HG03045 (cell line): ENCODE results near the gene BAAT.
A peak's percentile ranks its signal among the peaks of the same experiment; 100 is the strongest.

ENCODE experiments used
- ATAC-seq: cut with Tn5 transposase; IDR thresholded peaks from one replicate; pipeline ENCODE4 v1.9.1; 2021; ENCODE audit warnings: mild to moderate bottlenecking, moderate library complexity; ENCODE audit not compliant: unreplicated experiment

BAAT gene

GRCh38 chr9:101398930-101399642 lies 14.3 kb upstream of the BAAT start:
- peak; percentile 1 for ATAC-seq

GRCh38 chr9:101398068-101398929 lies 13.5 kb upstream of the BAAT start, which contains the start of the genes MRPL50 and ZNF189:
TSS of gene MRPL50 (minus strand) at chr9:101398618. CDS start at chr9:101398592, 26 bp downstream.
TSS of gene ZNF189 (plus strand) at chr9:101398851. CDS start at chr9:101399157, 306 bp downstream.
- peak; percentile 99 for ATAC-seq

- no peak for ATAC-seq
These were observed 12.9 kb upstream of the BAAT start for GRCh38 chr9:101397746-101398067.

- no peak for ATAC-seq
These were observed 9.9 kb upstream of the BAAT start for GRCh38 chr9:101394687-101395086.

- ATAC-seq, result no peak
These were observed 8.3 kb upstream of the BAAT start for GRCh38 chr9:101393135-101393534.

GRCh38 chr9:101388507-101388993 lies 3.7 kb upstream of the BAAT start:
- ATAC-seq, result no peak

GRCh38 chr9:101387871-101388506 lies 3.2 kb upstream of the BAAT start:
- ATAC-seq, result no peak

GRCh38 chr9:101383361-101383760 lies 1.4 kb downstream of the BAAT start:
- no peak for ATAC-seq

- no peak for ATAC-seq
These were observed 2.9 kb downstream of the BAAT start for GRCh38 chr9:101381833-101382342.

GRCh38 chr9:101381118-101381517 lies 3.7 kb downstream of the BAAT start:
- ATAC-seq, result no peak

- no peak for ATAC-seq
These were observed 4.5 kb downstream of the BAAT start for GRCh38 chr9:101380295-101380694.

- no peak for ATAC-seq
These were observed 8.5 kb downstream of the BAAT start for GRCh38 chr9:101376111-101376848.

- no peak for ATAC-seq
These were observed 9.3 kb downstream of the BAAT start for GRCh38 chr9:101375546-101375945.

GRCh38 chr9:101372327-101373118 lies 12.3 kb downstream of the BAAT start:
- ATAC-seq, result no peak

GRCh38 chr9:101371813-101372212 lies 13.0 kb downstream of the BAAT start:
- ATAC-seq, result no peak

GRCh38 chr9:101369884-101370531 lies 14.8 kb downstream of the BAAT start:
- ATAC-seq, result no peak

GRCh38 chr9:101369286-101369685 lies 15.5 kb downstream of the BAAT start:
- ATAC-seq, result no peak

GRCh38 chr9:101367323-101367722 lies 17.5 kb downstream of the BAAT start:
- ATAC-seq, result no peak

- no peak for ATAC-seq
These were observed 18.6 kb downstream of the BAAT start for GRCh38 chr9:101366038-101366756.
